CD4-positive, alpha-beta T cell treated with Interleukin-6 at 100 ng/mL for 8 hours (primary cell): ENCODE results near the gene ANKRD24.
"Not testable (repeated sequence)": the region's sequence is repeated elsewhere in the genome, so short reads cannot be mapped to it uniquely, and the experiment has no call there.

ENCODE experiments used
- DNase-seq: peaks from one replicate; pipeline ENCODE4 v3.0.0-alpha.2; 2020; ENCODE audit warnings: mixed read lengths, low spot score

ANKRD24 gene

DNA sequence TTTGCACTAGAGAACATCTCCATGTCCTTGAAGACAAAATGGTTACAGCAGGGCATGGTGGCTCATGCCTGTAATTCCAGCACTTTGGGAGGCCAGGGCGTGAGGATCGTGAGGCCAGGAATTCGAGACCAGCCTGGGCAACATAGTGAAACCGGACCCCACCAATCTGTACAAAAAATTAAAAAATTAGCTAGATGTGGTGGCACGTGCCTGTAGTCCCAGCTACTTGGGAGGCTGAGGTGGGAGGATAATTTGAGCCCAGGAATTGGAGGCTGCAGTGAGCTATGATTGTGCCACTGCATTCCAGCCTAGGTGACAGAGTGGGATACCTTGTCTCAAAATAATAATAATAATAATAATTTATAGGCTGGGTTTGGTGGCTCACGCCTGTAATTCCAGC, 47.7 kb downstream of the ANKRD24 start:
- DNase-seq: not testable (repeated sequence)

DNA sequence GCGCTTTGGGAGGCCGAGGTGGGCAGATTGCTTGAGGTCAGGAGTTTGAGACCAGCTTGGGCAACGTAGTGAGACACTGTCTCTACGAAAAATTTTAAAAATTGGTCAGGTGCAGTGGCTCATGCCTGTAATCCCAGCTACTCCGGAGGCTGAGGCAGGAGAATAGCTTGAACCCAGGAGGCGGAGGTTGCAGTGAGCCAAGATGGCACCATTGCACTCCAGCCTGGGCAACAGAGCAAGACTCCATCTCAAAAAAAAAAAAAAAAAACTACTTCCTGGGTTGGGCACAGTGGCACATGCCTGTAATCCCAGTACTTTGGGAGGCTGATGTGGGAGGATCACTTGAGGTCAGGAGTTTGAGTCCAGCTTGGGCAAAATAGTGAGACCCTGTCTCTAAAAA, 49.0 kb downstream of the ANKRD24 start:
- DNase-seq: not testable (repeated sequence)

DNA sequence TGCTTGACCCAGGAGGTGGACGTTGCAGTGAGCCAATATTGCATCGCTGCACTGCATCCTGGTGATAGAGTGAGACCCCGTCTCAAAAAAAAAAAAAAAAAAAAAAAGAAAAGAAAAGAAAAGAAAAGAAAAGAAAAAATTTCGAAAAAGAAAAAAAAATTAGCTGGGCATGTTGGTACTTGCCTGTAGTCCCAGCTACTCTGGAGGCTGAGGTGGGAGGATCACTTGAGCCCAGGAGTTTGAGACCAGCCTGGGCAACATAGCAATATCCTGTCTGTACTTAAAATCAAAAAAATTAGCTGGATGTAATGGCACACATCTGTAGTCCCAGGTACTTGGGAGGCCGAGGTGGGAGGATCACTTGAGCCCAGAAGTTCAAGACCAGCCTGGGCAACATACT, 49.6 kb downstream of the ANKRD24 start:
- DNase-seq: not testable (repeated sequence)

DNA sequence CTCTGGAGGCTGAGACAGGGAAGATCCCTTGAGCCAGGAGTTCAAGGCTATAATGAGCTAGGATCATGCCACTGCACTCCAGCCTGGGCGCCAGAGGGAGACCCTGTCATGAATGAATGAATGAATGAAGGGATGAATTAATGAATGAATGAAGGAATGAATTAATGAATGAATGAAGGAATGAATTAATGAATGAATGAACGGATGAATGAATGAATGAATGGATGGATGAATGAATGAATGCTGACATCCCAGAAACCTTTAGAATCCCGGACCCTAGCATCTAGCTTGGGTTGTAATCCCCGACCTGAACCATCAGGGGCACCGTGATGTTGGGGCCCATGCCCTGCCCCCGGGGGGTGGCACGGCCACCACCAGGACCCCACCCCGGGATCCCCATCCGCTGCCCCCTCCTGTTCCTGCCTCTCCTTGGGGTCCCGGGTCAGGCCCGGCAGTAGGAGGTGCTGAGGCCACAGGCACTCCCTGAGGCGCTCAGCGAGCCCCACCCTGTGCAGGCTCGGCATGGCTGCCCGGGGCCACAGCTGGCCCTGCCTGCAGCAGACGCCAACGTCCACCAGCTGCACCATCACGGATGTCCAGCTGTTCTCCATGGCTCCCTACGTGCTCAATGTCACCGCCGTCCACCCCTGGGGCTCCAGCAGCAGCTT, 50.3 kb downstream of the ANKRD24 start:
- DNase-seq: no peak

DNA sequence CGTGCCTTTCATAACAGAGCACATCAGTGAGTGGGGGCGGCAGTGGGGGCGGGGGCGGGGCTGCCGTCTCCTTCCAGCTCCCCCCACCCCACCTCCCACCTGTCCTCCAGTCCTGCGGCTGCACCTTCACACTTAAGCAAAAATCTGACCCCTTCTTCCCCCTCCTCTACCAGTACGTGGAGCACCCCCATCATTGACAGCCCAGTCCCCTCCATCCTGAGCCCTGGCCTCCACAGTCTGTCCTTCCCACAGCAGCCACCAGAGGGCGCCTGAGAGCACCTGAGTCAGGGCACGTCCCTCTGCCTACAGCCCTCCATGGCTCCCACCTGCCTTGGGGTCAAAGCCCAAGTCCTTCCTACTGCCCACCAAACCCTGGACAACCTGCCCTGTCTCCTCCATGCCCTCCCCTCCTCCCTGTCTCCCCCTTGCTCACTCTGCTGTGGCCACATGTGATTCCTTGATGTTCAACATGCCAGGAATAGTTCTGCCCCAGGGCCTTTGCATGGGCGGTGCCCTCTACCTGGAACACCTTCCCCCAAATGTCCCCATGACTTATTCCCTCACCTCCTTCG, 50.9 kb downstream of the ANKRD24 start:
- DNase-seq: peak; percentile 39

DNA sequence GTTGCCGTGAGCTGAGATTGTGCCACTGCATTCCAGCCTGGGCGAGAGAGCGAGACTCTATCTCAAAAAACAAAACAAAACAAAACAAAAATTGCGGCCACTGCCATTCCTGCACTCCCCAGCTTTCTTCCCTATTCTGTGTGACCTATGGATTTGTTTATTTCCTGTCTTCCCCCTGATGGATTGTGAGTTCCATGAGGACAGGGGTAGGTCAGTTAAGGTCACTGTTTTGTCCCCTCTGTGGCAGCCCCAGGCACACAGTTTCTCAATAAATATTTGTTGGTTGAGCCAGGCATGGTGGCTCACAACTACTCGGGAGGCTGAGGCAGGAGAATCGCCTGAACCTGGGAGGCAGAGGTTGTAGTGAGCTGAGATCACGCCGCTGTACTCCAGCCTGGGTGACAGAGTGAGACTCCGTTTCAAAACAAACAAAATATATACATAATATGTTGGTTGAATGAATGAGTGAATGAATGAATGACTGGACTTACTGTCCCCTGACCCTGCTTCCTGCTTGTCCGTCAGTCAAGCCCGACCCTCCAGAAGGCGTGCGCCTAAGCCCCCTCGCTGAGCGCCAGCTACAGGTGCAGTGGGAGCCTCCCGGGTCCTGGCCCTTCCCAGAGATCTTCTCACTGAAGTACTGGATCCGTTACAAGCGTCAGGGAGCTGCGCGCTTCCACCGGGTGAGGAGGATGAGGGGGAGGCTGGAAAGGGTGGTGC, 51.8 kb downstream of the ANKRD24 start:
- DNase-seq: no peak

DNA sequence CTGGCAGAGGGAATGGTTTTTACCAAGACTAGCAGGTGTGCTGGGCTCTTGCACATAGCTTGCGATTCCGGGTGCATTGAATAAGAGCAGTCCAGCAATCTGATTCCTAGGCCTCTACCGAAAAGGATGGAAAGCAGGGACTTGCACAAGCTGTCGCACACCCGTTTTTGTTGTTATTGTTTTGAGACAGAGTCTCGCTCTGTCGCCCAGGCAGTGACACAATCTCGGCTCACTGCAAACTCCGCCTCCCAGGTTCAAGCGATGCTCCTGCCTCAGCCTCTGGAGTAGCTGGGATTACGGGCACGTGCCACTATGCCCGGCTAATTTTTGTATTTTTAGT, 52.3 kb downstream of the ANKRD24 start:
- DNase-seq: no peak

DNA sequence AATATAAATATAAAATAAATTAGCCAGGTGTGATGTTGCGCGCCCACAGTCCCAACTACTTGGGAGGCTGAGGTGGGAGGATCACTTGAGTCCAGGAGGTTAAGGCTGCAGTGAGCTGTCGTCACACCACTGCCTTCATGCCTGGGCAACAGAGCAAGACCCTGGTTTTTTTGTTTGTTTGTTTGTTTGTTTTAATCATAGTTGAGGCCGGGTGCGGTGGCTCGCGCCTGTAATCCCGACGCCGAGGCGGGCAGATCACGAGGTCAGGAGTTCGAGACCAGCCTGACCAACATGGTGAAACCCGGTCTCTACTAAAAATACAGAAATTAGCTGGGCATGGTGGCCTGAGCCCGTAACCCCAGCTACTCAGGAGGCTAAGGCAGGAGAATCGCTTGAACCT, 55.0 kb downstream of the ANKRD24 start:
- not testable (repeated sequence) for DNase-seq

DNA sequence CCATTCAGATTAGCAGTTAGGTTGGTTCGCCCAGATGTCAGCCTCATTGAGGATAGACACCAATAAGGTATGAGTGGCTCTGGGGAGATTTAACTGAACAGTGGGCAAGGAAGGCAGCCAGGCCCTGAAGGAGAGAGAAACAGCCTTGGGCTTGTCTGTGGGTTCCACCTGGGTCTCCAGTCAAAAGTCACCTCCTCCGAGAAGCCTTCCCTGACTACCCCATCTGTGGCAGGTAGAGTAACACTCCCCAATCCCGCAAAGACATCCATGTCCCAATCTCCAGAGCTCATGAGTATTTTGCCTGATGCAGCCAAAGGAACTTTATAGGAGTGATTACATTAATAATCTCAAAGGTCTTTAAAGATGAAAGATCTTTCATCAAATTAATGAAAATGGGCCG, 56.3 kb downstream of the ANKRD24 start:
- DNase-seq: no peak

DNA sequence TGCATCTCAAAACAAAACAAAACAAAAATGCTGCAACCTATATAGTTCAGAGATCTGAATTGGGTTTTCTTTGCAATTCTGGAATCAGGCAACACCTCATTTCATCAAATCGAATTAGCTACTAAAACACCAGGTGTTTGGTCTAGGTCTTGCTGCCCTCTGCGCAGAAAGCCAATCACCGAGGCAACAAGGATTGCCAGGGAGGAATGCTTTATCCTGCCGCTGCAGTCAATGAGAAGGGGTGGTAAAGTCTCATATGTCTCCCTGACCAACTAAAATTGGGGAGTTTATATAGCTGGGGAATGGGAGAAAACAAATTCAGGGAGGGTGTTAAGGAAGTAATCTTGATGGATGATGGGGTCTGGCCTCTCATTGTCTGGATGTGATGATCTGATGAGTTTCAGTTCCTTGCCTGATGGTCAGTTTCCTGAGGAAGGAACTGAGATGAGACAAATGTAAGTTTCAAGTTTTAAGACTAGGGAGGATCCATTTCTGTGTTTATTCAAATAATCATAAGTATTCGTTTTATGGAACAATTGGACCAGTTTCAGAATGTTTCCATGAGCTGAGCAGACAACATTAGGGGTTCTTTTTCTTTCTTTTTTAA, 59.4 kb downstream of the ANKRD24 start:
- no peak for DNase-seq

DNA sequence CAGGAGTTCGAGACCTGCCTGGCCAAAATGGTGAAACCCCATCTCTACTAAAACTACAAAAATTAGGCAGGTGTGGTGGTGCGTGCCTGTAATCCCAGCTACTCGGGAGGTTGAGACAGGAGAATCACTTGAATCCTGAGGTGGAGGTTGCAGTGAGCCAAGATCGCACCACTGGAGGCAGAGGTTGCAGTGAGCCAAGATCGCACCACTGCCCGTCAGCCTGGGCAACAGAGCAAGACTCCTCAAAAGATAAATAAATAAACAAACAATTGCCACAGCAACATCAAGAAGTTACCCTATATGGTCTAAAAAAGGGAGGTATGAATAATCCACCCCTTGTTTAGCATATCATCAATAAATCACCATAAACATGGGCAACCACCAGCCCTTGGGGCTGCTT, 63.4 kb downstream of the ANKRD24 start:
- not testable (repeated sequence) for DNase-seq

DNA sequence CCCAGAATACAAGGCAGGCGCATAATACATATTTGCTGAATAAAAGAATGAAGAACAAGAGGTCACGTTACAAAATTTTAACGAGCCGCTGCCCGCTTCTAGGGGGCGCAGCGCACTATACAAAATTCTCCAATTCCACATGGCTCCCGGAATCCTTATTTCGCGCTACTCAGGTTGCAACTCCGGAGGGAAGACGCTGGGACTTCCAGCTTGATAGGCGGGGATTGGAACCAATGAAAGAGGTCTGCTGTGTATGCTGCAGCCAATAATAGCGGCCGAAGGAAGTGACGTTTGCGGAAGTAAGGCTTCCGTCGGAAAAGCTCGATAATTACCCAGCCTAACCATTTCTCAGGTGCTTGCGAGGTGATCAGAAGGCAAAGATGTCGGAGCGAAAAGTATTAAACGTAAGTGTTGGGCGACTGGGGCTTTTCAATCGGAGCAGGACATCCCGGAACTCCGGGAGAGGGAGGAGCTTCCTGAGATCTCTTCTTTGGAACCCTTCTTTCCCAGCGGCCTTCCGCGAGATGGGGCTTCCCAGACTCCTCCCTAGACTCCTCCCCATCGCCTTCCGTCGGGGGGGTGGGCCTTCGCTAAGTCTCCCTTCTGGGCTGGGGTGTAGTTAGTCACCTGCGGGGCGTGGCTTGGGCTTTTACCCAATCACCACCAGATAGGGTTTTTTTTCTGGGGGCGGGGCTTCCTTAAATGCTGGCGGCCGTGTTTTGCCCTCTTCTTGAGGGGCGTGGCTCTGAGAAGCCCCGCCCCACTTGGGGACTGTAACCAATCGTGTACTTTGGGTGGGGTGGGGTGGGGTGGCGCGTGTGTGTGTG, 64.5 kb downstream of the ANKRD24 start, which contains the start of gene YJU2:
YJU2 (plus strand) TSS at position 314 of the 827 bp plus-strand sequence; CDS start at position 381, 67 bp downstream.
- DNase-seq: peak; percentile 99

DNA sequence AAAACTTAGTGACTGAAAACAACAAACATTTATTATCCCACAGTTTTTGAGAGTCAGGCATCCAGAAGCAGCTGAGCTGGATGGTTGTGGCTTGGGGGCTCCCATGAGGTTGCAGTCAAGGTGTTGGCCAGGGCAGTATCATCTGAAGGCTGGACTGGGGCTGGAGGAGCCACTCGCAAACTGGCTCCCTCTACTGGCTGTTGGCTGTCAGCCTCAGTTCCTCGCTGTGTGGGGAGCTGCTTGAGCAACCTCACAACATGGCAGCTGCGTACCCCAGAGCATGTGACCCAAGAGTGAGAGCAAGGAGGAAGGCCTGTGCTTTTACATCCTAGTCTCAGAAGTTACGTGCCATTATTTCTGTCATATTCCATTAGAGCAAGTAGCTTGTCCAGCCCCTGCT, 74.1 kb downstream of the ANKRD24 start:
- no peak for DNase-seq

DNA sequence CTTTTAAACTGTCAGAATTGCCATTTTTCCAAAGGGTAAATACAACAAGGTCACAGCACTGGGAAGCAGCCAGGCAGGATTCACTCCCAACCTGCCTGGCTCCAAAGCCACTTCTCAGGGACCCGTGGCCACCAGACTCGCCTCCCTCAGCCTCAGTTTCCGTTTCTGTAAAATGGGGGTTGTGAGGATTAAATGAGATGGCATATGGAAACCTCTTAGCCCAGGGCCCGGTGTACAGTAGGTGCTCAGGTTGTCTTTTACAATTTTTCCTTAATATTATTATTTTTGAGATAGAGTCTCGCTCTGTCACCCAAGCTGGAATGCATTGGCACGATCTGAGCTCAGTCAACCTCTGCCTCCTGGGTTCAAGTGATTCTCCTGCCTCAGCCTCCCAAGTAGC, 74.5 kb downstream of the ANKRD24 start:
- no peak for DNase-seq

DNA sequence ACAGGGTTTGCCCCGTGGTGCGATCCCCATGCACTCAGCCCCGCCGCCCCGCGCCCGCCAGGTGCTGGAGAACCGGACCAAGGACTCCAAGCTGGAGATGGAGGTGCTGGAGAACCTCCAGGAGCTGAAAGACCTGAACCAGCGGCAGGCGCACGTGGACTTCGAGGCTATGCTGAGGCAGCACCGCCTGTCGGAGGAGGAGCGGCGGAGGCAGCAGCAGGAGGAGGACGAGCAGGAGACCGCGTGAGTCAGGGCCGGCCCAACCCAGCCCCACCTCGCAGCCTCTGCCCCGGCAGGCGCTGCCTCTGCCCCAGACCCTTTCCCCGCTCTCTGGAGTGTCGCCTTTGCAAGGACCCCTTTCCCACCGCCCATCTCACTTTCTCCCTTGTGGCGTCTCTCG, 75.7 kb downstream of the ANKRD24 start:
- DNase-seq: no peak

DNA sequence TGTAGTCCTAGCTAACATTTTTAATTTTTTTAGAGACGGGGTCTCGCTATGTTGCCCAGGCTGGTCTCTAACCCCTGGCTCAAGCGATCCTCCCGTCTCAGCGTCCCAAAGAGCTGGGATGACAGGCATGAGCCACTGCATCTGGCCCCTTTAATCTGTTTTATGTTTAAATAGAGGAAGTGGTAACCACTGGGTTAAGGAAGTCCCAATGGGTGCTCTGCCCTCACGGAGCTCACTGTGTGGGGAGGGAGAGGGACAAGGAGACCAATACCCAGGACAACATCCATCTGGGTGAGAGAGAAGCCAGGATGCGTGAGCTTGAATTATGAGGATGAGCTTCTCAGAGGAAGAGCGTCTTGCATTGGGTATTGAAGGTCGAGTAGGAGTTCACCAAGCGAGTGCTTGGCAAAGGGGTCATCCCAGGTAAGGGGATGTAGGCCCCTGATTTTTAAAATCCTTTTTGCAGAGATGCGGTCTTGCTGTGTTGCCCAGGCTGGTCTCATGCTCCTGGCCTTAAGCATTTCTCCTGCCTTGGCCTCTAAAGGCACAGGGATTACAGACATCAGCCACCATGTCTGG, 78.2 kb downstream of the ANKRD24 start:
- no peak for DNase-seq

DNA sequence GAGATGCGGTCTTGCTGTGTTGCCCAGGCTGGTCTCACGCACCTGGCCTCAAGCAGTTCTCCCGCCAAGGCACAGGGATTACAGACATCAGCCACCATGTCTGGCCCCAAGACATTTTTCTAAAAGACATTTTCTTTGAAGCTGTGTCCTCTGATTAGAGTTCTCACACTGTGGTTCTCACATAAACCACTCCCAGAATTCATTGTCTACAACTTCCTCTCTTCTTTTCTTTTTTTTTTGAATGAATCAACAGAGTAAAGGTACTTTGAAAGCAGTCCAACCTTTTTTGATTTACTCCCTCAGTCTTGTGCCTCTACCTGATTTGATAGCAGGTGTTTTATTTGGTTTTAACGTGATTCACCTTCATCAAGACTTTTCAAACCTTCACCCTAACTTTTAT, 82.3 kb downstream of the ANKRD24 start:
- DNase-seq: peak; percentile 8

DNA sequence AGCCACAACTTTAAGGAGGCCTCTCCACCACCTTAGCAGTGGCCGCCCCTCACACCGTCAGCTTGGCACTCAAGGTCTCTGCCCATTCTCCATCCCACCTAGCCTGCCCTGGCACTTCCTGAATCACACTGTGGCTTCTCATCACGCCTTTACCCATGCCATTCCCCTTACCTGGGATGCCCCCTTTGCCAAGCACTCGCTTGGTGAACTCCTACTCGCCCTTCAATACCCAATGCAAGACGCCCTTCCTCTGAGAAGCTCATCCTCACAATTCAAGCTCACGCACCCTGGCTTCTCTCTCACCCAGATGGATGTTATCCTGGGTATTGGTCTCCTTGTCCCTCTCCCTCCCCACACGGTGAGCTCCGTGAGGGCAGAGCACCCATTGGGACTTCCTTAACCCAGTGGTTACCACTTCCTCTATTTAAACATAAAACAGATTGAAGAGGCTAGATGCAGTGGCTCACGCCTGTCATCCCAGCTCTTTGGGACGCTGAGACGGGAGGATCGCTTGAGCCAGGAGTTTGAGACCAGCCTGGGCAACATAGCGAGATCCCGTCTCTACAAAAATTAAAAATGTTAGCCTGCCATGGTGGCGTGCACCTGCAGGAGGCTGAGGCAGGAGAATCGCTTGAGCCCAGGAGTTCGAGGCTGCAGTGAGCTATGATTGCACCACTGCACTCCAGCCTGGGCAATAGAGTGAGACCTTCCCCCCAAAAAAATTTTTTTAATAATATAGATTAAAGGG, 83.9 kb downstream of the ANKRD24 start:
- no peak for DNase-seq

DNA sequence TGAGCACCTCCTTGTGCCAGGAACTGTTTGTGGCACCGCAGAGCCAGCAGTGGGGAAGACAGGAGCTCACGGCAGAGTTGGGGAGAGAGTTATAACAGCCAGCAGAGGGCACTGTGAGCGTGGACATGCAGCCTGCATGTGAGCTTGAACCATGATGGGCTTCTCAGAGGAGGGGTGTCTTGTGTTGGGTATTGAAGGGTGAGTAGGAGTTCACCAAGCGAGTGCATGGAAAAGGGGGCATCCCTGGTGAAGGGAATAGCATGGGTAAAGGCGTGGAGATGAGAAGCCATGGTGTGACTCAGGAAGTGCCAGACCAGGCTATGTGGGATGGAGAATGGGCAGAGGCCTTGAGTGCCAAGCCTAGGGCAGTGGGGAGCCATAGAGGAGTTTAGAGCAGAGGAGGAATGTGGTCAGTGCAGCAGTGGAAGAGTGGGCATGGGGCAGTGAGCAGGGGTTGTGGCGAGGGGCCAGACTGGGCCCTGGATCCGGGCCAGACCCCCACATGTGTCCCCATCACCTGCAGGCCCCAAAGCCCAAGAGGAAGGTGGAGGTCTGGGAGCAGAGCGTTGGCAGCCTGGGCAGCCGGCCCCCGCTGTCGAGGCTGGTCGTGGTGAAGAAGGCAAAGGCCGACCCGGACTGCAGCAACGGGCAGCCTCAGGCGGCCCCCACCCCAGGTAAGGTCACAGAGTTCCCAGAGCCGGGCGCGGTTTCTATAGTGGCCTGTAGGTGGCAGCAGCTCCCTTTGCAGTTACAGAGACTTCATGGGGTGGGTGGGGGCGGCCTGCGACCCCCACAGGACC, 84.8 kb downstream of the ANKRD24 start:
- DNase-seq: peak; percentile 45
